Glutamatergic neuron (in vitro differentiated cells): ENCODE measurements around the gene COL4A5. TPM values are rescaled to one million over a fixed set of nuclear protein-coding genes. Genes with fewer than 3 reads are reported as not detected.

Source experiments
- DNase-seq: peaks from one replicate; pipeline ENCODE4 v3.0.0; 2022
- H3K27ac Mint-ChIP-seq: one replicate; pipeline ENCODE4 v1.8.0; 2020; ENCODE audit warnings: mild to moderate bottlenecking, mixed read lengths, inconsistent platforms; ENCODE audit not compliant: unreplicated experiment
- H3K27me3 Mint-ChIP-seq: one replicate; pipeline ENCODE4 v1.8.0; 2020; ENCODE audit warnings: mild to moderate bottlenecking, moderate library complexity, mixed read lengths, inconsistent platforms; ENCODE audit not compliant: unreplicated experiment
- H3K36me3 Mint-ChIP-seq: one replicate; pipeline ENCODE4 v1.8.0; 2020; ENCODE audit warnings: mild to moderate bottlenecking, mixed read lengths, inconsistent platforms; ENCODE audit not compliant: unreplicated experiment
- H3K4me1 Mint-ChIP-seq: one replicate; pipeline ENCODE4 v1.8.0; 2020; ENCODE audit warnings: mild to moderate bottlenecking, low read depth, mixed read lengths, inconsistent platforms; ENCODE audit not compliant: unreplicated experiment
- H3K4me3 Mint-ChIP-seq: one replicate; pipeline ENCODE4 v1.8.0; 2020; ENCODE audit warnings: mild to moderate bottlenecking, mixed read lengths, inconsistent platforms; ENCODE audit not compliant: unreplicated experiment
- H3K9me3 Mint-ChIP-seq: one replicate; pipeline ENCODE4 v1.8.0; 2020; ENCODE audit warnings: mild to moderate bottlenecking, moderate library complexity, mixed read lengths, inconsistent platforms; ENCODE audit not compliant: unreplicated experiment
- total RNA-seq: library from RNA; stranded (reverse); fragmentation: NEBNext Ultra II Directional; extraction: Animal tissue kit (Norgen Biotek cat#: 25700); gene quantifications from one replicate; pipeline ENCODE4 v1.2.1, GENCODE V29; 2021; ENCODE audit not compliant: unreplicated experiment
- TF ChIP-seq, protein P1 (sequence below): fragments of 200-600 bp; sonication (generic); IDR thresholded peaks from one replicate; pipeline ENCODE4 v1.5.0; 2021; ENCODE audit not compliant: partially characterized antibody, unreplicated experiment

Gene COL4A5
- total RNA-seq, 1 donor from 2014 or later: 3.2 TPM

DNA sequence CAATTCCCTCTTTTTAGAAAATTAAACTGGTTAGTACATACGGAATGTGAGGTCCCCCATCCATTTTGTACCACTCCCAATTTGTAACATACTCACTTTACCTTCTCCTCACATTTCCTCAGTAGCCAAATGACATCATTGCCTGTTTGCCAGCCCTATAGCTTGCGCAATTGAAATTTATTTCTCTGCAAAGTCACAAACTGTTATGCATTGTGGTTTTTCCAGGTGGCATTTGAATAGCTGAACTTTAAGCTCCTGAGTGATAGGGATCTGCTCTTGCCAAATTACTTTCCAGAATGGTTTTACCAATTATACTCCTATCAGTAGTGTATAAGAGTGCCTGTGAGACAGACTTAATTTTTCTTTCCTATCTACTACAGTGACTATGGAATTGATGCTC lies 7.7 kb downstream of the COL4A5 start:
- H3K4me1 Mint-ChIP-seq: no peaks in the 10 kb centered on the region
- no peak overlapping the region for H3K27ac Mint-ChIP-seq
- no peak for DNase-seq
- H3K27me3 Mint-ChIP-seq: no peaks in the 10 kb centered on the region
- no peaks in the 10 kb centered on the region for H3K36me3 Mint-ChIP-seq
- H3K4me3 Mint-ChIP-seq: no peak overlapping the region
- TF ChIP-seq, protein P1, sequence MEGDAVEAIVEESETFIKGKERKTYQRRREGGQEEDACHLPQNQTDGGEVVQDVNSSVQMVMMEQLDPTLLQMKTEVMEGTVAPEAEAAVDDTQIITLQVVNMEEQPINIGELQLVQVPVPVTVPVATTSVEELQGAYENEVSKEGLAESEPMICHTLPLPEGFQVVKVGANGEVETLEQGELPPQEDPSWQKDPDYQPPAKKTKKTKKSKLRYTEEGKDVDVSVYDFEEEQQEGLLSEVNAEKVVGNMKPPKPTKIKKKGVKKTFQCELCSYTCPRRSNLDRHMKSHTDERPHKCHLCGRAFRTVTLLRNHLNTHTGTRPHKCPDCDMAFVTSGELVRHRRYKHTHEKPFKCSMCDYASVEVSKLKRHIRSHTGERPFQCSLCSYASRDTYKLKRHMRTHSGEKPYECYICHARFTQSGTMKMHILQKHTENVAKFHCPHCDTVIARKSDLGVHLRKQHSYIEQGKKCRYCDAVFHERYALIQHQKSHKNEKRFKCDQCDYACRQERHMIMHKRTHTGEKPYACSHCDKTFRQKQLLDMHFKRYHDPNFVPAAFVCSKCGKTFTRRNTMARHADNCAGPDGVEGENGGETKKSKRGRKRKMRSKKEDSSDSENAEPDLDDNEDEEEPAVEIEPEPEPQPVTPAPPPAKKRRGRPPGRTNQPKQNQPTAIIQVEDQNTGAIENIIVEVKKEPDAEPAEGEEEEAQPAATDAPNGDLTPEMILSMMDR: no peak
- no peaks in the 10 kb centered on the region for H3K9me3 Mint-ChIP-seq

- H3K36me3 Mint-ChIP-seq: no peaks in the 10 kb centered on the region
- DNase-seq: no peak
- H3K4me3 Mint-ChIP-seq: no peak overlapping the region
- no peaks in the 10 kb centered on the region for H3K27me3 Mint-ChIP-seq
- no peak overlapping the region for H3K27ac Mint-ChIP-seq
- TF ChIP-seq, protein P1: no peak
- no peaks in the 10 kb centered on the region for H3K4me1 Mint-ChIP-seq
- no peaks in the 10 kb centered on the region for H3K9me3 Mint-ChIP-seq
Observed at GRCh38 chrX:108453841-108454240, 14.2 kb downstream of the COL4A5 start.

- no peak for DNase-seq
- H3K4me1 Mint-ChIP-seq: no peaks in the 10 kb centered on the region
- H3K36me3 Mint-ChIP-seq: no peaks in the 10 kb centered on the region
- no peaks in the 10 kb centered on the region for H3K27me3 Mint-ChIP-seq
- TF ChIP-seq, protein P1: no peak
- no peak overlapping the region for H3K27ac Mint-ChIP-seq
- no peaks in the 10 kb centered on the region for H3K9me3 Mint-ChIP-seq
- H3K4me3 Mint-ChIP-seq: no peak overlapping the region
Observed at GRCh38 chrX:108456971-108457477, 17.4 kb downstream of the COL4A5 start.

GRCh38 chrX:108464604-108465003 lies 25.0 kb downstream of the COL4A5 start:
- Mint-ChIP-seq H3K9me3 (no peaks in the 10 kb centered on the region), H3K27ac (no peak overlapping the region), H3K36me3 (no peaks in the 10 kb centered on the region), H3K4me3 (no peak overlapping the region), H3K4me1 (no peaks in the 10 kb centered on the region), H3K27me3 (no peaks in the 10 kb centered on the region)
- no peak for DNase-seq
- TF ChIP-seq, protein P1: no peak

DNA sequence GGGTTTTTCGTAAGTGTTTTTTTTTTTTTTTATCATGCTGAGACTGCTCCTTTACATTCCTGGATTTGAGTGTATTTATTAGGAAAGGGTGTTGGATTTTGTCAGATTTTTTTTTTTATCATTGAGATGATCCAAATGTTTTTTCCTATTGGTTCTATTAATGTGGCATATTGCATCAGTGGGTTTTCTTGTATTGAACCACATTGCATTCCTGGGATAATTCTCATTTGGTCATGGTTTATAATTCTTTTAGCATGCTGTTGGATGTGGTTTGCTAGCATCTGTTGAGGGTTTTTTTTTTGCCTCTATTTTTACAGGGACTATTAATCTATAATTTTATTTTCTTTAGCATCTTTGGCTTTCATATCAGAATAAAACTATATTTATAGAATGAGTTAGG lies 28.8 kb downstream of the COL4A5 start:
- DNase-seq: no peak
- Mint-ChIP-seq H3K4me1 (no peaks in the 10 kb centered on the region), H3K36me3 (no peaks in the 10 kb centered on the region), H3K27me3 (no peaks in the 10 kb centered on the region), H3K9me3 (no peaks in the 10 kb centered on the region), H3K27ac (no peak overlapping the region), H3K4me3 (no peak overlapping the region)
- TF ChIP-seq, protein P1: no peak
